ENCODE results near the gene DLD.

- TF ChIP-seq REST (IDR thresholded peaks at IDR 0.05) = no peak
- no peak for TF ChIP-seq CTCF (IDR thresholded peaks at IDR 0.05; ENCODE audit: low read depth, low read length, missing input control)
- TF ChIP-seq MAX (IDR thresholded peaks at IDR 0.05) = no peak
- TF ChIP-seq ZBTB33 (IDR thresholded peaks at IDR 0.05) = no peak
- no peak for TF ChIP-seq RAD21 (IDR thresholded peaks at IDR 0.05)
- no peak for TF ChIP-seq NR2F2 (IDR thresholded peaks at IDR 0.05)
- TF ChIP-seq FOXA1 (IDR thresholded peaks at IDR 0.05) = no peak
- no peak for TF ChIP-seq RXRA (IDR thresholded peaks at IDR 0.05)
- TF ChIP-seq JUND (IDR thresholded peaks at IDR 0.05) = no peak
- TF ChIP-seq EGR1 (IDR thresholded peaks at IDR 0.05; ENCODE audit: low read depth in 2 of 2) = no peak
These were observed 71.8 kb downstream of the DLD start for GRCh38 chr7:107962817-107963216.

All from liver (tissue), 3 donors.